Naive thymus-derived CD4-positive, alpha-beta T cell (primary cell): Measurements from ENCODE around the gene VTI1B. TPM values are rescaled to one million over a fixed set of nuclear protein-coding genes. Genes with fewer than 3 reads are reported as not detected.
A peak's percentile ranks its signal among the peaks of the same experiment; 100 is the strongest.

Experiments
- ATAC-seq: fragments of 150-1000 bp; cut with Tn5 transposase; 2 replicates; pipeline ENCODE4 v1.10.0; 2021; ENCODE audit warnings: mild to moderate bottlenecking, moderate library complexity
- CTCF ChIA-PET: fragments of 350-600 bp; sonication (Branson Sonifier 250); formaldehyde crosslinking; loops from one replicate; lab custom pipeline; 2021; ENCODE audit warnings: antibody characterized with exemption; lab: Charles Lee
- POLR2A ChIA-PET: fragments of 350-600 bp; sonication (Branson Sonifier 250); formaldehyde crosslinking; loops from one replicate; lab custom pipeline; 2021; ENCODE audit warnings: antibody characterized with exemption, inconsistent platforms; lab: Charles Lee
- DNase-seq, 9 donors: peaks; one replicate each; pipeline versions ENCODE4 v3.0.0 to v3.0.0-alpha.2; 2020 to 2022; ENCODE audit warnings: mixed read lengths in 1 of 9
- H3K27ac ChIP-seq: one replicate; pipeline ENCODE4 v1.7.0; 2013; ENCODE audit warnings: mild to moderate bottlenecking, low read depth, low read length, moderate library complexity
- H3K27me3 ChIP-seq, 2 donors: one replicate each; pipeline ENCODE4 v1.7.0; 2013; ENCODE audit warnings: low read length in 2 of 2, mild to moderate bottlenecking in 2 of 2, moderate library complexity in 2 of 2; ENCODE audit not compliant: control insufficient read depth in 2 of 2, insufficient read depth in 2 of 2
- H3K36me3 ChIP-seq, 3 experiments: 1 replicate in 2 of 3; 2 replicates in 1 of 3; pipeline ENCODE4 v1.7.0; 2013; ENCODE audit warnings: low read length in 3 of 3, mild to moderate bottlenecking in 3 of 3, moderate library complexity in 1 of 3; ENCODE audit not compliant: insufficient read depth in 3 of 3, control insufficient read depth in 2 of 3
- H3K4me1 ChIP-seq, 2 donors: one replicate each; pipeline ENCODE4 v1.7.0; 2013; ENCODE audit warnings: low read length in 2 of 2, mild to moderate bottlenecking in 2 of 2, moderate library complexity in 1 of 2; ENCODE audit not compliant: control insufficient read depth in 2 of 2, insufficient read depth in 2 of 2
- H3K4me3 ChIP-seq: 2 replicates; pipeline ENCODE4 v1.7.0; 2013; ENCODE audit warnings: mild to moderate bottlenecking, low read length
- H3K9me3 ChIP-seq, 3 experiments: 1 replicate in 2 of 3; 2 replicates in 1 of 3; pipeline ENCODE4 v1.7.0; 2013; ENCODE audit warnings: low read length in 3 of 3; ENCODE audit not compliant: control insufficient read depth in 2 of 3
- H3K27ac Mint-ChIP-seq, 9 donors: one replicate each; pipeline ENCODE4 v1.8.0; 2020 to 2022; ENCODE audit warnings: mixed read lengths in 9 of 9, mild to moderate bottlenecking in 8 of 9, moderate library complexity in 5 of 9, inconsistent platforms in 2 of 9
- H3K27me3 Mint-ChIP-seq, 5 donors: one replicate each; pipeline ENCODE4 v1.8.0; 2021 to 2022; ENCODE audit warnings: mixed read lengths in 5 of 5, mild to moderate bottlenecking in 1 of 5
- H3K36me3 Mint-ChIP-seq, 5 donors: one replicate each; pipeline ENCODE4 v1.8.0; 2020 to 2022; ENCODE audit warnings: mixed read lengths in 5 of 5, mild to moderate bottlenecking in 3 of 5, inconsistent platforms in 1 of 5
- H3K4me1 Mint-ChIP-seq, 7 donors: one replicate each; pipeline ENCODE4 v1.8.0; 2020 to 2022; ENCODE audit warnings: mixed read lengths in 7 of 7, mild to moderate bottlenecking in 3 of 7, inconsistent platforms in 1 of 7
- H3K4me3 Mint-ChIP-seq, 10 donors: one replicate each; pipeline ENCODE4 v1.8.0; 2020 to 2022; ENCODE audit warnings: mild to moderate bottlenecking in 10 of 10, mixed read lengths in 10 of 10, moderate library complexity in 6 of 10, inconsistent platforms in 2 of 10
- H3K9me3 Mint-ChIP-seq, 11 donors: one replicate each; pipeline ENCODE4 v1.8.0; 2020 to 2022; ENCODE audit warnings: mixed read lengths in 11 of 11, mild to moderate bottlenecking in 4 of 11, inconsistent platforms in 1 of 11, moderate library complexity in 1 of 11
- intact Hi-C, 2 donors: fragments of 100-400 bp; cut with micrococcal nuclease; formaldehyde crosslinking; loops; one replicate each; pipeline ENCODE4 v1.15.1; 2023
- polyA plus RNA-seq, 2 donors: library from polyadenylated mRNA; unstranded; fragments of 300-500 nt; fragmentation: Illumina TruSeq; gene quantifications; one replicate each; pipeline ENCODE4 v1.2.3, GENCODE V29; 2021
- total RNA-seq, 6 experiments: library from RNA in 5 of 6; stranded (reverse) in 5 of 6; gene quantifications; 1 replicate in 5 of 6; 2 replicates in 1 of 6; pipeline ENCODE4 v1.2.3 and lab custom pipeline; 2021 to 2026

VTI1B gene
- total and polyA plus RNA-seq, 7 experiments from 2014 or later: 49.2 to 99.7 (median 65.9) TPM

GRCh38 chr14:67646131-67646530 lies 28.3 kb downstream of the VTI1B start:
- H3K9me3 ChIP-seq: no peaks in the 10 kb centered on the region
- peaks cover 3 to 34% (median 5%) of the 10 kb centered on the region in 3 experiments for H3K36me3 ChIP-seq
- Mint-ChIP-seq H3K4me1 (peaks cover 0 to 8% (median 0%) of the 10 kb centered on the region in 7 donors), H3K4me3 (no peak overlapping the region), H3K27me3 (no peaks in the 10 kb centered on the region), H3K9me3 (no peaks in the 10 kb centered on the region), H3K36me3 (peaks cover 5 to 43% (median 11%) of the 10 kb centered on the region in 5 donors), H3K27ac (peak overlapping the region in 1 of 9 donors; percentile 52)
- POLR2A ChIA-PET: no interaction called here
- ATAC-seq: no peak
- DNase-seq: no peak
- H3K27ac ChIP-seq: no peak overlapping the region
- CTCF ChIA-PET: no interaction called here
- H3K4me1 ChIP-seq: no peaks in the 10 kb centered on the region
- no peaks in the 10 kb centered on the region for H3K27me3 ChIP-seq
- H3K4me3 ChIP-seq: no peak overlapping the region
- intact Hi-C loops: no loop called here

- H3K9me3 Mint-ChIP-seq: no peaks in the 10 kb centered on the region
- no peak overlapping the region for H3K27ac ChIP-seq
- H3K4me1 Mint-ChIP-seq: peaks cover 0 to 8% (median 0%) of the 10 kb centered on the region in 7 donors
- H3K4me1 ChIP-seq: no peaks in the 10 kb centered on the region
- no peak overlapping the region for H3K27ac Mint-ChIP-seq
- H3K27me3 Mint-ChIP-seq: no peaks in the 10 kb centered on the region
- no peaks in the 10 kb centered on the region for H3K27me3 ChIP-seq
- no peak for DNase-seq
- H3K4me3 ChIP-seq: no peak overlapping the region
- ATAC-seq: no peak
- intact Hi-C loops: no loop called here
- no peaks in the 10 kb centered on the region for H3K9me3 ChIP-seq
- ChIA-PET POLR2A (no interaction called here), CTCF (no interaction called here)
- H3K36me3 Mint-ChIP-seq: peaks cover 1 to 38% (median 10%) of the 10 kb centered on the region in 5 donors
- peaks cover 3 to 27% (median 5%) of the 10 kb centered on the region in 3 experiments for H3K36me3 ChIP-seq
- no peak overlapping the region for H3K4me3 Mint-ChIP-seq
Measured at GRCh38 chr14:67645414-67645813, 29.0 kb downstream of the VTI1B start.

- Mint-ChIP-seq H3K9me3 (no peaks in the 10 kb centered on the region), H3K27me3 (no peaks in the 10 kb centered on the region), H3K4me1 (peaks cover 0 to 8% (median 0%) of the 10 kb centered on the region in 7 donors), H3K36me3 (peaks cover 0 to 29% (median 5%) of the 10 kb centered on the region in 5 donors), H3K27ac (peak overlapping the region in 5 of 9 donors; percentile 33 to 70 (median 34)), H3K4me3 (no peak overlapping the region)
- CTCF ChIA-PET: no interaction called here
- Histone ChIP-seq H3K27me3 (no peaks in the 10 kb centered on the region), H3K4me3 (no peak overlapping the region), H3K9me3 (no peaks in the 10 kb centered on the region), H3K4me1 (no peaks in the 10 kb centered on the region), H3K27ac (no peak overlapping the region), H3K36me3 (peaks cover under 1 to 17% (median 3%) of the 10 kb centered on the region in 3 experiments)
- intact Hi-C loops: no loop called here
- no peak for ATAC-seq
- POLR2A ChIA-PET: interaction anchor here (0.6 kb wide), 1 partner anchor 22 kb away, joined by 3 read pairs; no protein-coding TSS in a partner anchor
- no peak for DNase-seq
Measured at GRCh38 chr14:67644428-67644827, 30.0 kb downstream of the VTI1B start.

GRCh38 chr14:67643713-67644112 lies 30.7 kb downstream of the VTI1B start:
- H3K4me3 Mint-ChIP-seq: no peak overlapping the region
- no peaks in the 10 kb centered on the region for H3K27me3 Mint-ChIP-seq
- CTCF ChIA-PET: no interaction called here
- no peak overlapping the region for H3K27ac ChIP-seq
- intact Hi-C loops: no loop called here
- DNase-seq: no peak
- H3K4me1 Mint-ChIP-seq: peaks cover 0 to 8% (median 0%) of the 10 kb centered on the region in 7 donors
- H3K9me3 Mint-ChIP-seq: no peaks in the 10 kb centered on the region
- POLR2A ChIA-PET: interaction anchor here (0.6 kb wide), 1 partner anchor 32 kb away, joined by 3 read pairs; no protein-coding TSS in a partner anchor
- H3K4me1 ChIP-seq: no peaks in the 10 kb centered on the region
- peak overlapping the region in 5 of 9 donors; percentile 33 to 70 (median 51) for H3K27ac Mint-ChIP-seq
- no peaks in the 10 kb centered on the region for H3K9me3 ChIP-seq
- peaks cover 0 to 10% (median 0%) of the 10 kb centered on the region in 3 experiments for H3K36me3 ChIP-seq
- H3K36me3 Mint-ChIP-seq: peaks cover 0 to 28% (median 5%) of the 10 kb centered on the region in 5 donors
- H3K4me3 ChIP-seq: no peak overlapping the region
- no peaks in the 10 kb centered on the region for H3K27me3 ChIP-seq
- ATAC-seq: no peak

- intact Hi-C loops: no loop called here
- DNase-seq: no peak
- H3K9me3 Mint-ChIP-seq: no peaks in the 10 kb centered on the region
- no peak overlapping the region for H3K4me3 Mint-ChIP-seq
- peaks cover 0 to 21% (median 3%) of the 10 kb centered on the region in 5 donors for H3K36me3 Mint-ChIP-seq
- peaks cover 0 to 8% (median 0%) of the 10 kb centered on the region in 7 donors for H3K4me1 Mint-ChIP-seq
- ChIA-PET CTCF (interaction anchor here (0.7 to 1.2 kb wide), 2 partner anchors 62 to 149 kb away, joined by 3 to 5 read pairs; no protein-coding TSS in a partner anchor), POLR2A (interaction anchor here (0.6 kb wide), 1 partner anchor 1566 kb away, joined by 4 read pairs; no protein-coding TSS in a partner anchor)
- no peaks in the 10 kb centered on the region for H3K27me3 ChIP-seq
- peak overlapping the region in 2 of 9 donors; percentile 28 to 70 for H3K27ac Mint-ChIP-seq
- peaks cover 0 to 9% (median 0%) of the 10 kb centered on the region in 3 experiments for H3K36me3 ChIP-seq
- no peak overlapping the region for H3K27ac ChIP-seq
- H3K4me1 ChIP-seq: no peaks in the 10 kb centered on the region
- no peak overlapping the region for H3K4me3 ChIP-seq
- no peaks in the 10 kb centered on the region for H3K9me3 ChIP-seq
- no peaks in the 10 kb centered on the region for H3K27me3 Mint-ChIP-seq
- no peak for ATAC-seq
Measured at GRCh38 chr14:67641902-67642749, 32.3 kb downstream of the VTI1B start.

- intact Hi-C loops: no loop called here
- no peak overlapping the region for H3K4me3 ChIP-seq
- DNase-seq (no peak), ATAC-seq (no peak)
- H3K4me1 ChIP-seq: no peaks in the 10 kb centered on the region
- H3K9me3 Mint-ChIP-seq: no peaks in the 10 kb centered on the region
- no peak overlapping the region for H3K27ac Mint-ChIP-seq
- H3K27ac ChIP-seq: no peak overlapping the region
- no peaks in the 10 kb centered on the region for H3K27me3 Mint-ChIP-seq
- ChIA-PET CTCF (no interaction called here), POLR2A (no interaction called here)
- peaks cover 0 to 8% (median 0%) of the 10 kb centered on the region in 7 donors for H3K4me1 Mint-ChIP-seq
- peaks cover 0 to 16% (median 0%) of the 10 kb centered on the region in 5 donors for H3K36me3 Mint-ChIP-seq
- H3K36me3 ChIP-seq: peaks cover 0 to 7% (median 0%) of the 10 kb centered on the region in 3 experiments
- no peaks in the 10 kb centered on the region for H3K9me3 ChIP-seq
- no peak overlapping the region for H3K4me3 Mint-ChIP-seq
- no peaks in the 10 kb centered on the region for H3K27me3 ChIP-seq
Measured at GRCh38 chr14:67641480-67641879, 33.0 kb downstream of the VTI1B start.
